HG03558 (cell line): ENCODE measurements around the gene EPOP.

ENCODE experiments used
- ATAC-seq: cut with Tn5 transposase; IDR thresholded peaks from one replicate; pipeline ENCODE4 v1.9.1; 2021; ENCODE audit warnings: moderate number of reproducible peaks; ENCODE audit not compliant: unreplicated experiment; ENCODE audit errors: extremely low read depth

The EPOP gene

DNA sequence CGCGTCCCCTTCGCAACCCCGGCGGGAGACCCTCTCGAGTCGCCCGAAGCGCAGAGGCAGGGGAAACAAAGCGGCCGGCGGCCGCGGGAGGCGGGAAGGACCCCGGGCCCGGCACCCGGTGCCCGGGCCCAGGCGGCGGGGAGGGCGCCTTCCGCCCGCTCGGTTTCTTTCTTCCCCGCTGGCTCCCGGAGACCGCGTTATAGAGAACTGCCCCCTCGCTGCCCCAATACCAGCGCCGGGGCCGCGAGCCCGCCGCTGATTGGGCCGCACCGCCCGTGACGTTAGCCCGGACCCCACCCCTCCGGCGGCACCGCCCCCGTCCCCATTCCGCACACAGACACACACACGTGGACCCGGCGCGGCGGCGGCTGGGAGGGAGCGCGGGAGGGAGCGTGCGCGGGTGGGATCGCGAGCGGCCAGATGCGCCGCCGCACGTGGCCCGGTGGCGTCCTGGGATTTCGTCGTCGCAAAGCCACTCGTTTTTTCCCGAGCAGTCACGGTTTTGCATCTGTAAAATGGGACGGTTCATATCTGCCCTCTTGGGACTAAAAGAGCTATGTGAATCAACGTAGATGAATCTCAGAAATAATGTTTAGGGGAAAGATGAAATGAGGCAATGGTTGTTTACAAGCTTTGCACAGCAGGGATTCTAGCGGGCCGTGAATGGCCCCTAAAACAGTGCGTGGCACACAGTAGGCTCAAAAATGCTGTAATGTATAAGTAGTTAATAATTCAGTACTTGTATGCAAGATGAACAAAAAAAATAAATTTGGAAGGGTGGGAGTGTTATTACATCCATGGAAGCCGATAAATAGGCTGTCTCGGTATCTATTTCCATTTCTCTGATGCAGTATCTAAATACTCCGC is at the start of gene EPOP:
Gene EPOP (minus strand): TSS at position 209 of the 867 bp plus-strand sequence. CDS start 462 bp downstream, outside the sequence.
- ATAC-seq, result no peak

DNA sequence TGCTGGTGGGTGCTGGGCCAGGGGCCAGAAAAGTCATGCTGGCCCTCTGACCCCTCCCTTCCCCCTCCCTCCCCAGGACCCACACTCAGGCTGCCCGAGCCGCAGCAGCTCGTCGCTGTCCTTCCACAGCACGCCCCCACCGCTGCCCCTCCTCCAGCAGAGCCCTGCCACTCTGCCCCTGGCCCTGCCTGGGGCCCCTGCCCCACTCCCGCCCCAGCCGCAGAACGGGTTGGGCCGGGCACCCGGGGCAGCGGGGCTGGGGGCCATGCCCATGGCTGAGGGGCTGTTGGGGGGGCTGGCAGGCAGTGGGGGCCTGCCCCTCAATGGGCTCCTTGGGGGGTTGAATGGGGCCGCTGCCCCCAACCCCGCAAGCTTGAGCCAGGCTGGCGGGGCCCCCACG is 47.0 kb upstream of the EPOP start:
- no peak for ATAC-seq

DNA sequence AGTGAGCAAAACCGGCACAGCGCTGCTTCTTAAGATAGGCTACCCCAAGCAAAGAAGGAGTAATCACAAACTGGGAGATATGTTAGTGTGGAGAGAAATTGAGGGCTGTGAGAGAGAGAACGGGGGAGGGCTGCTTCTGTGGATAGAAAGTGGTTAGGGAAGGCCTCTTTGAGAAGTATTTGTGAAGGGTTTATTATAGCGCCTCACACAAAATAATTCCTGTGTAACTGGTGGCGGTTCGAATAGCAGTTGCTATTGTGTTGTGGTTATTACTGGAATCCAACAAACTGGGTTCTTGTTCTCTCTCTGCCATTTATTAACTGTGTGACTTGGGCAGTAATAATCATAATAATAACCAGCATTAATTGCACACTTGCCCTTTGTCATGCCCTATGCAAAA is 46.2 kb upstream of the EPOP start:
- ATAC-seq, result no peak

DNA sequence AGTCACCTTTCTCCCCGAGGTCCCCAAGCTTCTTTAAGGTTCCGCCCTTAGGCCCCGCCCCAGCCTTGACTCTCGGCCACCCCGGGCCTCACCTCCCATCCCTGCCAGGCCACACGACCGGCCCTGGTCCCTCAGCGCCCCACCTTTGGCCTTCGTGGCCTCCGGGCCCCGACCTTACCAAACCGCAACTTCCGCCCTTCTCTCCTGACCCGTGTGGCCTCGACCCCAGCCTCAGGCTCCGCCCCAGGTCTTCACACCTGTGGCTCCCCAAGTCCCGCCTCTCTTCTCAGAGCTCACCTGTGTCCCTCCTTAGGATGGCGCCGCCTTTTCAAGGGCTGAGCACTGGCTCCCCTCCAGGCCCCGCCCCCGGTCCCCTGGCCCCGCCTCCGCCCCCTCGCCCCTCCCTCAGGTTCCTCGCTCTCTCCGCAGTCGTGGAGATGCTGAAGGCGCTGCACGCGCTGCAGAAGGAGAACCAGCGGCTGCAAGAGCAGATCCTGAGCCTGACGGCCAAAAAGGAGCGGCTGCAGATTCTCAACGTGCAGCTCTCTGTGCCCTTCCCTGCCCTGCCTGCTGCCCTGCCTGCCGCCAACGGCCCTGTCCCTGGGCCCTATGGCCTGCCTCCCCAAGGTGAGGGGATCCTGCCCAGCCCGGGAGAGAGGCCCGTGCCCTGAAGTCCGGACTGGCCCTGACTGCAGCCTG is 45.3 kb upstream of the EPOP start:
- ATAC-seq, result no peak

DNA sequence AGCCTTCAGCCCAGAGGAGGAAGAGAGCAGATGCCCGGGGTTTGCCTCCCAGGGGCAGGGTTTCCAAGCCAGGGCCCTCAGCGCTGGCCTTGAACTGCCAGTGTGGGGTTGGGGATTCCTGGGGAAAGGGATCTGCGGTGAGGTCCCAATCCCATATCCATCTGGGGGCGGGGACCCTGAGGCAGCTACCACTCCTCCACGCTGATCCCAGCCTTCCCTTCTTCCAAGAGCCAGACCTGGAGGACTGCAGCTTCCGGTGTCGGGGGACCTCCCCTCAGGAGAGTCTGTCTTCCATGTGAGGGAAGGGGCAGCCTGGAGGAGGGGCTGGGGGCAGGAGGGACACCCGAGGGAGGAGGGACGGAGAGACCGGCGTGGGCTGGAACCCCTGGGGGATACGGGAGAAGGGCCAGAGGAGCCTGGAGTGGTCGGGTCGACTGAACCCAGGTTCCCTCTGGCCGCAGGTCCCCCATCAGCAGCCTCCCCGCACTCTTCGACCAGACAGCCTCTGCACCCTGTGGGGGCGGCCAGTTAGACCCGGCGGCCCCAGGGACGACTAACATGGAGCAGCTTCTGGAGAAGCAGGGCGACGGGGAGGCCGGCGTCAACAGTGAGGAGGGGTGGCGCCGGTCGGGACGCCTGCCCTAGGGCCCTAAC is 44.7 kb upstream of the EPOP start:
- ATAC-seq, result no peak

DNA sequence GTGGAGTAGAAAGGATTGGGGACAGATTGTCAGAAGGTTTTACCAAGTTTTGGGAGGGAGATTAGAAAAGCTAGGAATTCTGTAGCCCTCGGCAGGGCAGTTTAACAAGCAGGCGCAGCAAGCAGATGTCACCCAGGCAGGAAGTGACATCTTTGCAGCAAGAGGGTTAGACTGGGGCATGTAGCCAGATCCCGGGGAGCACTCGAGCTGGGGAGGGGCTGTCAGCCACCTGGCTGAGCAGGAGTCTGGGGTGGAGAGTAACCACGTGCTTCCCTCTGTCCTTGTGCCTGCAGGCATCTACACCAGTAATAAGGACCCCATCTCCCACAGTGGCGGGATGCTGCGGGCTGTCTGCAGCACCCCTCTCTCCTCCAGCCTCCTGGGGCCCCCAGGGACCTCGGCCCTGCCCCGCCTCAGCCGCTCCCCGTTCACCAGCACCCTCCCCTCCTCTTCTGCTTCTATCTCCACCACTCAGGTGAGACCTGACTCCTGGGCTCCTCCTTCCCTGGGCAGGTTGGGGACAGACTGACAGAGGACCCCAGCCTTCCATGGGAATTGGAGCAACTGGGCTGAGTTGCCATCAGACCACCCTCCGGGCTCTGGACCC is 42.5 kb upstream of the EPOP start:
- ATAC-seq, result no peak

DNA sequence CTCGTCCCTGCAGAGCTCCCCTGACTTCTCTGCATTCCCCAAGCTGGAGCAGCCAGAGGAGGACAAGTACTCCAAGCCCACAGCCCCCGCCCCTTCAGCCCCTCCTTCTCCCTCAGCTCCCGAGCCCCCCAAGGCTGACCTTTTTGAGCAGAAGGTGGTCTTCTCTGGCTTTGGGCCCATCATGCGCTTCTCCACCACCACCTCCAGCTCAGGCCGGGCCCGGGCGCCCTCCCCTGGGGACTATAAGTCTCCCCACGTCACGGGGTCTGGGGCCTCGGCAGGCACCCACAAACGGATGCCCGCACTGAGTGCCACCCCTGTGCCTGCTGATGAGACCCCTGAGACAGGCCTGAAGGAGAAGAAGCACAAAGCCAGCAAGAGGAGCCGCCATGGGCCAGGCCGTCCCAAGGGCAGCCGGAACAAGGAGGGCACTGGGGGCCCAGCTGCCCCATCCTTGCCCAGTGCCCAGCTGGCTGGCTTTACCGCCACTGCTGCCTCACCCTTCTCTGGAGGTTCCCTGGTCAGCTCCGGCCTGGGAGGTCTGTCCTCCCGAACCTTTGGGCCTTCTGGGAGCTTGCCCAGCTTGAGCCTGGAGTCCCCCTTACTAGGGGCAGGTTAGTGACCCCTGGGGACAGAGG is 41.7 kb upstream of the EPOP start:
- no peak for ATAC-seq

DNA sequence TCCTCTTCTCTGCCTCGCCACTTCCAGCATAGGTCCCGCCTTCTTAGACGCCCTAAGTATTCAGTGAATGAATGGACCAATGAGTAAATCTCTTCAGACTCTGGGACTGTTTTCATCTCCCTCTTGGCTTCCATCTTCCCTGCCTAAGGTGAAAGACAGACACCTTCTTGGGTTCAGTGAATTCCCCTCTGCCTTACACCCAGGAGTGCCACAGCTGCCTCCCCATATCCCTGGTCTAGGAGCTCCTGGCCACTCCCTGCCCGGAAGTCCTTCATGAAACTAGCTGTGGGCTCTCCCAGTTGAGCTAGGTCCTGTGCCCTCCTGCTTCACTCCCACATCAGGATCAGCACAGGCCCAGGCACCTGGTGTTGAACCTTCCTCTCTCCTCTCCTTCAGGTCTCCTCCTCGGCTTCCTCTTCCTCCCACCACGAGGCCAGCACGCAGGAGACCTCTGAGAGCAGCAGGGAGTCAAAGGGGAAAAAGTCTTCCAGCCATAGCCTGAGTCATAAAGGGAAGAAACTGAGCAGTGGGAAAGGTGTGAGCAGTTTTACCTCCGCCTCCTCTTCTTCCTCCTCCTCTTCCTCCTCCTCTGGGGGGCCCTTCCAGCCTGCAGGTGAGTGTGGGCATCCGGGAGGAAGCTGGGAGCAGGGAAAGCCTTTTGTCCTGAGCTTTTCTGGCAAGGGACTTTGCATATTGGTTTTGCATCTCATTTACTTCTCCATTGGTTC is 40.6 kb upstream of the EPOP start:
- ATAC-seq, result no peak

DNA sequence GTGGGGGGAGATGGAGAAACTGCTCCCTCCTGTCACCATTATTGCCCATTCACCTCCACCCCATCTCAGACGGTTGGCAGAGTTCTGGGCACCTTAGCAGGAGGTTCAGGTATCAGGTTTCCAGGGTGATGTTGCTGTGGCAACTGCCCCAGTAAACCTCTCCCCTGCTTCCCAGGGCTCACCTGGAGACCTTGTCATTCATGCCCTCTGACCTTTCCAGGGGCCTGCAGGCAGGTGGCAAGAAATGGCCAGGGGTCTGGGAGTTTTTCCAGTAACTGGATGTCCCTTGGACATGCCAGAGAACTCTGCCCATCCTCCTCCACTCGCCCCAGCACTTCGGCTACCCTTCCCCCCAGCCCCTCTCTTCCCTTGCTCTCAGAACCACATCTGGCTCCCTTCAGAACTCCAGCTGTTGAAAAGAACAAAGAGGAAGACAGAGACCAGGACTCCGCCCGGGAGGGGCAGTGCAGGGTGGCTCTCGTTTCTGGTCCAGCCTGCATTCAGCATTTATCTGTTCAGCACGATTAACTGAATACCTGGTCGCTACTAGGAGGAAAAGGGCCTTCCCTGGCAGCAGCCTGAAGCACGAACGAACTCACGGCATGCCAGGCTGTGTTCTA is 38.8 kb upstream of the EPOP start:
- no peak for ATAC-seq

DNA sequence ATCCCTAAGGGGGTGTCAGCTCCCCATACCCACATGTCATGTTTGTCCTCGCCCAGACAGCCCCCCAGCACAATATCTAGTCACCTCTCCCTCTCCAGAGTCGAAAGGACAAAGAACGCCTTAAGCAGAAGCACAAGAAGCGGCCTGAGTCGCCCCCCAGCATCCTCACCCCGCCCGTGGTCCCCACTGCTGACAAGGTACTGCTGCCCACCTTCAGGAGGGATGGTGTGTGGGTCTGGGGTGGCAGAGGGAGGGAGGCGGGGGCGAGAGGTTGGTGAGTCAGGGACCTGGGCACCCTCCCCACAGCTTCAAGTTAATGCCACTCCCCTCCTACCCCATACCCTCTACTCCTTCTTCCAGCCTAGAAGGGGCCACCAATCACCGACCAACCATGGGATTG is 37.8 kb upstream of the EPOP start:
- no peak for ATAC-seq

DNA sequence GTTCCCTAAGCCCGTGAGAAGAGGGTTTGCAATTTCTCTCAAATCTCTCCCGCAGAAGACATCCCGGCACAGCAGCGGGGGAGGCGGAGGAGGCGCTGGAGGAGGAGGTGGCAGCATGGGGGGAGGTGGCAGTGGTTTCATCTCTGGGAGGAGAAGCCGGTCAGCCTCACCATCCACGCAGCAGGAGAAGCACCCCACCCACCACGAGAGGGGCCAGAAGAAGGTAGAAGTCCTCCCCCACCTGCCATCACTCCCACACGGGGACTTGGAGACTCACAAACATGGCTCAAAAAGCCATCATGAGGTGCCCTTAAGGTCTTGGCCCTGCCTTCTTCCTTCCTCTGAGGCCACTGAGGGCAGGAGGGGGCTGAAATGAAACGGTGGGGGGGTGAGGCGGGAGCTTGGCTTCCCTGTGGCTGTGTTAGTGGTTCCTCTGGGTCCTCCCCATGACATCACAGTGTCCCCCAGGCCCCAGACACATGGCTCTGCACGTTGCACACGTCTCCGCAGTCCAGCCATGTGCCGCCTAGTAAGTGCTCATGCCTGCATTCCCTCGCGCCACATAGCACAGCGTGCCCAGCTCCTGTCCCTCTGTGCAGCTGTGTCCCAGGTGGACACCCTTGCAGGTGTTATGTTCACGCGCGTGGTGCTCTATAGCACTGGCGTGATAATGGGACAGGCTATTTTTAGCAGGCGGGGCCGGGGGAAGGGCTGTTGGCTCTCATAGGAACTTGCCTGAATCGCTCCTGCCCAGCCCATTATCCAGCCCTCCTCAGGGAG is 37.2 kb upstream of the EPOP start:
- ATAC-seq, result no peak

DNA sequence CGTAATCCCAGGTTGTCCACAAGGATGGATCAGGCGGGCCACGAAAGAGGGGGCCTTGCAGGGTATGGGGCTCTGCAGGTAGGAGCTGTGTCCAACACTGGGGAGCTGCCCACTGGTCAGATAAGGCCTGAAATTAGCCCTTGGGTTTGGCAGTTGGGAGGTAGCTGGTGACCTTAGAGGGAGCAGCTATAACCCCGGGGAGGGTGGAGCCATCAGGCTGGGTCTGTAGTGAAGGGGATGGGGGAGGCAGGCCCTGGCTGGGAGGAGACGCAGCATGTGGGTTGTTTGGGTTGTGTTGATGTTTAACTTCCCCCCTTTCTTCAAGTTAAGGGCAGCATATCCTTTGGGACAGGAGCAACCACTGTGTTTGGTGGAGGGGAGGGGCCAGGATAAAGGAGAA is 36.2 kb upstream of the EPOP start:
- no peak for ATAC-seq

DNA sequence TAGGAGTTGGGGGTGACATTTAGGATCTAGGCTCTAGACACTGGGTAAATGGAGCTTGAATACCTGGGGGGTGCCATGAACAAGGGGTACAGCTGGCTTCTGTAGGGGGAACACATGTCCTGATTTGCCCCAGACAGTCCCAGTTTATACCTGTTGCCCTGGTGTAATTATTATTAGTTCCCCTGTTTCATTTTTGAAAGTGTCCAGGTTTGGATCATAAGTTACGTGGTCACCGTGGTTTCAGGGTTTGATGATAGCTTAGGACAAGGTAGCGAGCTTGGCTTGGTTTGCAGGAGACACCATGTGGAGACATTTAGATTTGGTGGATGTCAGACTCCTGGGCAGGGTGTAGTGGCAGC is 35.8 kb upstream of the EPOP start:
- no peak for ATAC-seq

DNA sequence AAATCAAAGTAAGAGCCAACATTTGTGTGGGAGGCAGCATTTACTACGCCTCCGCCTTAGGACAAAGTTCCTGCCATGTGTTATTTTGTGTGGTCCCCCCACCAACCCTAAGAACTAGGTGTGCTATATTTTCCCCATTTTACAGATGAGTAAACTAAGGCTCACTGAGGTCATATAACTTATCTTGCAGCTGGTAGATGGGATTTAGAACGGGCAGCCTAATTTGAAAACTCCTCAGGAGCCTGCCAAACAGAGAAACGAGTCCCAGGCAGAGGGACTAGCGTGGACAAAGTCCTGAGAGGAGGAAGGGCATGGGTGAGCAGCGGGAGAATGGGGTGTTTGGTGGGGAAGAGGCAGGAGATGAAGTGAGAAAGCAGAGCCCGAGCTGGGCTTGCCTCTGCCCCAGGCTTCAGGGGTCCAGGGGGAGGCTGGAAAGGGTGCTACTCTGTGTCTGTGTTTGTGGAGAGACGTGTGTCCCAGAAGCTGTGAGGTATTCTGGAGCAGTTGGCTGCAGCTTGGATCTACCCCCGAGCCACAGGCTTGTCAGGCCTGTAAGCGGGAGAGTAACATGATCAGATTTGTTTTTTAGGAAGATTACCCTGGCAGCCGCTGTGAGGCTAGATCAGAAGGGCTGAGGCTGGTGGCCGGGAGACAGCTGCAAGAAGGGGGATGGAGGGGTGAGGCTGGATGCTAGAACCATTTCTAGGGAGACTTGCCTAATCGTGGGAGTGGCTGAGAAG is 35.3 kb upstream of the EPOP start:
- ATAC-seq, result no peak

DNA sequence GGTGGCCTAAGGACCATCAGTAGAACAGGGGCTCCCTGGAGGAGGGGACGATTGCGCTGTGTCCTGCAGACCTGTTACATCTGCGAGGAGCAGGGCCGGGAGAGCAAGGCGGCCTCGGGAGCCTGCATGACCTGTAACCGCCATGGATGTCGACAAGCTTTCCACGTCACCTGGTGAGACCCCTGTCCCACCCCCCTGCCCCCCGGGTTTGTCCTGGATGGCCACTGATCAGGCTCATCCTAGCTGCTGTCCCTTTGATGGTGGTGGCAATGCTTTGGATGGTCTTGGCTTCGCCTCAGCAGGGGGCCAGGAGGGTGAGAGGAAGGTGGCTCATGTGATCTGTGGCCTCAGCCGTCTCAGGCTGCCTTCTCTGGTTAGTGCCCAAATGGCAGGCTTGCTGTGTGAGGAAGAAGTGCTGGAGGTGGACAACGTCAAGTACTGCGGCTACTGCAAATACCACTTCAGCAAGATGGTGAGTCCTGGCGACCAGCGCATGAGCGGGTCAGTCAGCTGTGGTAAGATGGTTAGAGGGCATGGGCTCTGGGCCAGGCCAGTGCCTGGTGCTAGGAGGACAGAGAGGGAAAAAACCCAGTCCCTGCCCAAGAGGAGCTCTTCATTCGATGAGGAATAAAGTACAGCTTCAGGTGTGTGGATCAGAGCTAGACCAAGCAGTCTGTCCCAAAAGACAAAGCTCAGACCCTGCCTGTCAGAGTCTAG is 34.5 kb upstream of the EPOP start:
- ATAC-seq, result no peak

DNA sequence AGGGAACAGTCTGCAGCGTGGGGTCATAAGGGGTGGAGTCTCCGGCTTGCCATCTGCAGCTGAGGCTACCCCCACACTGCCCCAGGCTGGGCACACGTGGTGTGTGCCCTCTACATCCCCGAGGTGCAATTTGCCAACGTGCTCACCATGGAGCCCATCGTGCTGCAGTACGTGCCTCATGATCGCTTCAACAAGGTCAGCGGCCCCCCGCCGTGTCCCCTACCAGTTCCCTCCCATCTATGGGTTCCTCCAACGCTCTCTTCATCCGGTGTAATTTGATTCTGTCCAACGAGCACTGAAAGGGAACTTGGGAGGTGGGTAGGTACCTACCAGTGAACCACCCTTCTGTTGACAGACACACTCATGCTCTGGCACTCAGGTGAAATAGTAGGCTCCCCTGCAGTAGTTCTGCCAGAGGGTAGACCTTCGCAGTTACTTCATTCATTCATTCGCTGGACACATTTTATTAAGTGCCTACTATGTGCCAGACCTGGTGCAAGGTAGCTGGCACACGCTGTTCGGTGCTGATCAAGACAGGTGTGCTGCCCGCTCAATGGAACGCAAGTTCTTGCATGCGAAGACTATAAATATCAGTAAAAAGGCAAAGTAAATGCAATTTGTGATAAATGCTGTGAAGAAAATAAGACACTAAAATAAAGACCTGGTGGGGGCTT is 33.1 kb upstream of the EPOP start:
- no peak for ATAC-seq
